ENCODE measurements around the gene SIPA1L3.

Gene SIPA1L3

DNA sequence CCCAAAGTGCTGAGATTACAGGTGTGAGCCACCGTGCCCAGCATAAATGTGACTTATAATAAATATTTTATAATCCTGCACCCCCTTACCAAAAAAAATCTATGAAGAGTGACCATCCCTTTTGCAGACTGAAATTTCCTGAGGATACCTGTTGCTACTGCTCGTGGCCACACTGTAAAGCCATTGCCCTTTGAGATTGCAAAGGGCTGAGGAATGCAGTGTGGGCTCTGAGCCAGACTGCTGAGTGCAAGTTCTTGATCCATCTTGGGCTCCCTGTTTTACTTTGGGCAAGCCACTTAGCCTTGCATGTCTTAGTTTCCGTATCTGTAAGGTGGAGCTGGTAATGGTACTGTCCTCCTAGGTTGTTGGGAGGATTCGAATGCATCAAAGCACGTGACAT, 23.4 kb downstream of the SIPA1L3 start:
- H3K27ac ChIP-seq, result no peak overlapping the region
- DNase-seq, result no peak
- TF ChIP-seq, protein P1, sequence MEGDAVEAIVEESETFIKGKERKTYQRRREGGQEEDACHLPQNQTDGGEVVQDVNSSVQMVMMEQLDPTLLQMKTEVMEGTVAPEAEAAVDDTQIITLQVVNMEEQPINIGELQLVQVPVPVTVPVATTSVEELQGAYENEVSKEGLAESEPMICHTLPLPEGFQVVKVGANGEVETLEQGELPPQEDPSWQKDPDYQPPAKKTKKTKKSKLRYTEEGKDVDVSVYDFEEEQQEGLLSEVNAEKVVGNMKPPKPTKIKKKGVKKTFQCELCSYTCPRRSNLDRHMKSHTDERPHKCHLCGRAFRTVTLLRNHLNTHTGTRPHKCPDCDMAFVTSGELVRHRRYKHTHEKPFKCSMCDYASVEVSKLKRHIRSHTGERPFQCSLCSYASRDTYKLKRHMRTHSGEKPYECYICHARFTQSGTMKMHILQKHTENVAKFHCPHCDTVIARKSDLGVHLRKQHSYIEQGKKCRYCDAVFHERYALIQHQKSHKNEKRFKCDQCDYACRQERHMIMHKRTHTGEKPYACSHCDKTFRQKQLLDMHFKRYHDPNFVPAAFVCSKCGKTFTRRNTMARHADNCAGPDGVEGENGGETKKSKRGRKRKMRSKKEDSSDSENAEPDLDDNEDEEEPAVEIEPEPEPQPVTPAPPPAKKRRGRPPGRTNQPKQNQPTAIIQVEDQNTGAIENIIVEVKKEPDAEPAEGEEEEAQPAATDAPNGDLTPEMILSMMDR (IDR thresholded peaks at IDR 0.05; ENCODE audit: low read depth, low read length), result no peak
- peaks cover 3% of the 10 kb centered on the region; the same call in 1 of the 2 replicates for H3K36me3 ChIP-seq
- no peaks in the 10 kb centered on the region for H3K9me3 ChIP-seq (ENCODE audit: severe bottlenecking)
- no peaks in the 10 kb centered on the region for H3K27me3 ChIP-seq (ENCODE audit: insufficient read depth, low read depth, severe bottlenecking)
- no peak overlapping the region for H3K4me3 ChIP-seq (ENCODE audit: low read depth, low read length)

- peak; percentile 23 for DNase-seq
- Histone ChIP-seq H3K9me3 (ENCODE audit: severe bottlenecking) (peaks cover 4% of the 10 kb centered on the region), H3K4me3 (ENCODE audit: low read depth, low read length) (no peak overlapping the region), H3K27ac (peak overlapping the region; percentile 33; the same call in 1 of the 2 replicates), H3K36me3 (peaks cover 3% of the 10 kb centered on the region; the same call in 1 of the 2 replicates), H3K27me3 (ENCODE audit: insufficient read depth, low read depth, severe bottlenecking) (no peaks in the 10 kb centered on the region)
- TF ChIP-seq, protein P1 (IDR thresholded peaks at IDR 0.05; ENCODE audit: low read depth, low read length), result no peak
Measured at GRCh38 chr19:37931881-37932655, 25.1 kb downstream of the SIPA1L3 start.

- Histone ChIP-seq H3K9me3 (ENCODE audit: severe bottlenecking) (peaks cover 4% of the 10 kb centered on the region), H3K36me3 (peaks cover 3% of the 10 kb centered on the region; the same call in 1 of the 2 replicates), H3K27me3 (ENCODE audit: insufficient read depth, low read depth, severe bottlenecking) (no peaks in the 10 kb centered on the region), H3K27ac (no peak overlapping the region), H3K4me3 (ENCODE audit: low read depth, low read length) (no peak overlapping the region)
- TF ChIP-seq, protein P1 (IDR thresholded peaks at IDR 0.05; ENCODE audit: low read depth, low read length), result no peak
- DNase-seq, result no peak
Measured at GRCh38 chr19:37932985-37933936, 26.3 kb downstream of the SIPA1L3 start.

GRCh38 chr19:37933937-37934358, 26.9 kb downstream of the SIPA1L3 start:
- no peak overlapping the region for H3K27ac ChIP-seq
- peaks cover 3% of the 10 kb centered on the region; the same call in 1 of the 2 replicates for H3K36me3 ChIP-seq
- TF ChIP-seq, protein P1 (IDR thresholded peaks at IDR 0.05; ENCODE audit: low read depth, low read length), result no peak
- H3K4me3 ChIP-seq (ENCODE audit: low read depth, low read length), result no peak overlapping the region
- no peak for DNase-seq
- H3K27me3 ChIP-seq (ENCODE audit: insufficient read depth, low read depth, severe bottlenecking), result no peaks in the 10 kb centered on the region
- H3K9me3 ChIP-seq (ENCODE audit: severe bottlenecking), result peaks cover 4% of the 10 kb centered on the region

DNA sequence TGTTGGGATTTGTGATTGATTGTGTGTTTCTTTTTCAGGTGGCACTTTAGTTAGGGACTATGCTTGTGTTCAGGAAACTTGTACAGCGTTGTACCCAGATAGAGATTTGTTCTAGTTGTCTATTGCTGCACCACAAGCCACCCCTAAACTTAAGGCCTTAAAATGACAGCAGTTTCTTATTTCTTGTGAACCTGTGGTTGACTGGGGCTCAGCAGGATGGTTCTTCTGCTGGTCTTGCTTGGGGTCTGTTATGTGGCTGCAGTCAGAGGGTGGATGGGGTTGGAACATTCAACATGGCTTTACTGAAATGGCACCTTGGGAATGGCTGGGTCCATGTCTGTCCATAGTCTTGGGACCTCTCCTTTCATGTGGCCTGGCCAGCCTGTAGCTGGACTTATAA, 28.3 kb downstream of the SIPA1L3 start:
- DNase-seq, result no peak
- H3K36me3 ChIP-seq, result peaks cover 6% of the 10 kb centered on the region
- no peaks in the 10 kb centered on the region for H3K27me3 ChIP-seq (ENCODE audit: insufficient read depth, low read depth, severe bottlenecking)
- TF ChIP-seq, protein P1 (IDR thresholded peaks at IDR 0.05; ENCODE audit: low read depth, low read length), result no peak
- peaks cover 4% of the 10 kb centered on the region for H3K9me3 ChIP-seq (ENCODE audit: severe bottlenecking)
- no peak overlapping the region for H3K4me3 ChIP-seq (ENCODE audit: low read depth, low read length)
- no peak overlapping the region for H3K27ac ChIP-seq
